Renal cortex interstitium (tissue), 15 donors: Measurements from ENCODE around the gene BLZF1. TPM values are rescaled to one million over a fixed set of nuclear protein-coding genes. Genes with fewer than 3 reads are reported as not detected.
"Not testable (repeated sequence)": the region's sequence is repeated elsewhere in the genome, so short reads cannot be mapped to it uniquely, and the experiment has no call there.

Experiments
- DNase-seq, 11 donors: peaks; one replicate each; pipeline ENCODE4 v3.0.0-alpha.2; 2013; ENCODE audit warnings: low read depth in 9 of 11, low spot score in 4 of 11; ENCODE audit errors: extremely low read depth in 1 of 11
- long read RNA-seq, 16 experiments: transcript quantifications; one replicate each; lab custom pipeline, GENCODE V29; 2026
- polyA plus RNA-seq, 3 donors: library from polyadenylated mRNA; unstranded; fragments of 120-200 nt; gene quantifications; one replicate each; pipeline ENCODE4 v1.2.1, GENCODE V29; 2013; ENCODE audit not compliant: insufficient read length in 3 of 3

The BLZF1 gene
- polyA plus RNA-seq, result 10 to 100 TPM; 24.3 to 30.9 (median 28.1) TPM
- long read RNA-seq, donor 1, transcript BLZF1-203 (7 exons, 2,749 nt), result major isoform, 6 of 18 reads
- long read RNA-seq, donor 1, partial matches to known transcripts, result 11 of 18 reads
- long read RNA-seq, donor 1, other reads (novel, unspliced or antisense), result 0 of 18 reads
- long read RNA-seq, donor 2, partial matches to known transcripts, result 11 of 17 reads
- long read RNA-seq, donor 2, other reads (novel, unspliced or antisense), result 0 of 17 reads
- long read RNA-seq, donor 3, transcript BLZF1-203 (7 exons, 2,749 nt), result major isoform, 11 of 54 reads
- long read RNA-seq, donor 3, partial matches to known transcripts, result 39 of 54 reads
- long read RNA-seq, donor 3, other reads (novel, unspliced or antisense), result 0 of 54 reads
- long read RNA-seq, donor 4, partial matches to known transcripts, result 18 of 26 reads
- long read RNA-seq, donor 4, other reads (novel, unspliced or antisense), result 0 of 26 reads
- long read RNA-seq, donor 5, result 0 reads
- long read RNA-seq, donor 6, partial matches to known transcripts, result 0 of 5 reads
- long read RNA-seq, donor 6, other reads (novel, unspliced or antisense), result 0 of 5 reads
- long read RNA-seq, donor 7, transcript BLZF1-203 (7 exons, 2,749 nt), result major isoform, 5 of 10 reads
- long read RNA-seq, donor 7, partial matches to known transcripts, result 0 of 10 reads
- long read RNA-seq, donor 7, other reads (novel, unspliced or antisense), result 0 of 10 reads
- long read RNA-seq, donor 8, transcript BLZF1-203 (7 exons, 2,749 nt), result major isoform, 6 of 11 reads
- long read RNA-seq, donor 8, partial matches to known transcripts, result 0 of 11 reads
- long read RNA-seq, donor 8, other reads (novel, unspliced or antisense), result 0 of 11 reads
- long read RNA-seq, donor 9, partial matches to known transcripts, result 0 of 5 reads
- long read RNA-seq, donor 9, other reads (novel, unspliced or antisense), result 0 of 5 reads
- long read RNA-seq, donor 10, transcript BLZF1-203 (7 exons, 2,749 nt), result major isoform, 7 of 10 reads
- long read RNA-seq, donor 10, partial matches to known transcripts, result 0 of 10 reads
- long read RNA-seq, donor 10, other reads (novel, unspliced or antisense), result 0 of 10 reads
- long read RNA-seq, donor 11, transcript BLZF1-203 (7 exons, 2,749 nt), result major isoform, 6 of 12 reads
- long read RNA-seq, donor 11, partial matches to known transcripts, result 6 of 12 reads
- long read RNA-seq, donor 11, other reads (novel, unspliced or antisense), result 0 of 12 reads
- long read RNA-seq, donor 12, partial matches to known transcripts, result 0 of 5 reads
- long read RNA-seq, donor 12, other reads (novel, unspliced or antisense), result 0 of 5 reads
- long read RNA-seq, donor 13, transcript BLZF1-203 (7 exons, 2,749 nt), result major isoform, 10 of 19 reads
- long read RNA-seq, donor 13, partial matches to known transcripts, result 6 of 19 reads
- long read RNA-seq, donor 13, other reads (novel, unspliced or antisense), result 0 of 19 reads
- long read RNA-seq, donor 14, transcript BLZF1-203 (7 exons, 2,749 nt), result major isoform, 9 of 31 reads
- long read RNA-seq, donor 14, partial matches to known transcripts, result 16 of 31 reads
- long read RNA-seq, donor 14, other reads (novel, unspliced or antisense), result 6 of 31 reads
- long read RNA-seq, donor 15, partial matches to known transcripts, result 0 of 2 reads
- long read RNA-seq, donor 15, other reads (novel, unspliced or antisense), result 0 of 2 reads
- long read RNA-seq, donor 16, transcript BLZF1-202 (3 exons, 1,295 nt), result minor isoform, 6 of 60 reads
- long read RNA-seq, donor 16, transcript BLZF1-203 (7 exons, 2,749 nt), result major isoform, 19 of 60 reads
- long read RNA-seq, donor 16, partial matches to known transcripts, result 35 of 60 reads
- long read RNA-seq, donor 16, other reads (novel, unspliced or antisense), result 0 of 60 reads

- DNase-seq, result peak; percentile 85 to 97 (median 94)
These were observed at the start of gene BLZF1, which contains the start of gene NME7 for GRCh38 chr1:169367686-169368405. Gene BLZF1 (plus strand): TSS chr1:169368195. CDS start chr1:169369523, 1,328 bp downstream. Gene NME7 (minus strand): TSS chr1:169367797. CDS start chr1:169367710, 87 bp downstream.

- DNase-seq, result no peak
These were observed 49.3 kb upstream of the BLZF1 start for GRCh38 chr1:169318536-169319244.

GRCh38 chr1:169321539-169321938 lies 46.5 kb upstream of the BLZF1 start:
- no peak for DNase-seq

GRCh38 chr1:169322138-169322537 lies 45.9 kb upstream of the BLZF1 start:
- DNase-seq, result no peak

- DNase-seq, result no peak
These were observed 42.9 kb upstream of the BLZF1 start for GRCh38 chr1:169325117-169325516.

- DNase-seq, result no peak
These were observed 41.6 kb upstream of the BLZF1 start for GRCh38 chr1:169326261-169326955.

GRCh38 chr1:169326956-169327268 lies 41.1 kb upstream of the BLZF1 start:
- no peak for DNase-seq

GRCh38 chr1:169327875-169328274 lies 40.1 kb upstream of the BLZF1 start:
- no peak for DNase-seq

GRCh38 chr1:169329383-169329782 lies 38.6 kb upstream of the BLZF1 start:
- DNase-seq, result no peak

- DNase-seq, result no peak
These were observed 37.1 kb upstream of the BLZF1 start for GRCh38 chr1:169330927-169331326.

GRCh38 chr1:169334727-169335126 lies 33.3 kb upstream of the BLZF1 start:
- DNase-seq, result not testable (repeated sequence)

- DNase-seq, result not testable (repeated sequence)
These were observed 30.9 kb upstream of the BLZF1 start for GRCh38 chr1:169336947-169337715.

GRCh38 chr1:169338617-169339016 lies 29.4 kb upstream of the BLZF1 start:
- no peak for DNase-seq

- DNase-seq, result no peak
These were observed 28.2 kb upstream of the BLZF1 start for GRCh38 chr1:169339773-169340172.

GRCh38 chr1:169340882-169341281 lies 27.1 kb upstream of the BLZF1 start:
- DNase-seq, result no peak
